GM18505 (cell line): Measurements from ENCODE around the gene SLC34A3.

Experiments used
- ATAC-seq: cut with Tn5 transposase; IDR thresholded peaks from one replicate; pipeline ENCODE4 v1.9.1; 2021; ENCODE audit not compliant: unreplicated experiment
- POLR2A ChIP-seq: IDR thresholded peaks from 4 replicates; pipeline ENCODE4 v1.6.1; 2011; ENCODE audit warnings: borderline replicate concordance; ENCODE audit not compliant: insufficient read depth, insufficient read length; ENCODE audit errors: extremely low read depth

The SLC34A3 gene

DNA sequence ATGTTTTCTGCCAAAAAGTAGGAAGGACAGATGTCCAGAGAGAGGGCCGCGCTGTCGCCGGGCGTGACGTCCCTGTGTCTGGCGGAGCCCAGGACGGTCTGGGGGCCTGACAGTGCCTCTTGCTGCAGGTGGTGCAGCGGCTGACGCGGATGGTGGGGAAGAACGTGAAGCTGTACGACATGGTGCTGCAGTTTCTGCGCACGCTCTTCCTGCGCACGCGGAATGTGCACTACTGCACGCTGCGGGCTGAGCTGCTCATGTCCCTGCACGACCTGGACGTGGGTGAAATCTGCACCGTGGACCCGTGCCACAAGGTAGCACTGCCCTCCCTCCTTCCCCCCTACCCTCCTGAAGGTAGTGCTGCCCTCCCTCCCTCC lies 32.2 kb downstream of the SLC34A3 start:
- no peak for ATAC-seq
- no peak for TF ChIP-seq POLR2A

GRCh38 chr9:137263506-137263905 lies 32.8 kb downstream of the SLC34A3 start:
- TF ChIP-seq POLR2A: no peak

DNA sequence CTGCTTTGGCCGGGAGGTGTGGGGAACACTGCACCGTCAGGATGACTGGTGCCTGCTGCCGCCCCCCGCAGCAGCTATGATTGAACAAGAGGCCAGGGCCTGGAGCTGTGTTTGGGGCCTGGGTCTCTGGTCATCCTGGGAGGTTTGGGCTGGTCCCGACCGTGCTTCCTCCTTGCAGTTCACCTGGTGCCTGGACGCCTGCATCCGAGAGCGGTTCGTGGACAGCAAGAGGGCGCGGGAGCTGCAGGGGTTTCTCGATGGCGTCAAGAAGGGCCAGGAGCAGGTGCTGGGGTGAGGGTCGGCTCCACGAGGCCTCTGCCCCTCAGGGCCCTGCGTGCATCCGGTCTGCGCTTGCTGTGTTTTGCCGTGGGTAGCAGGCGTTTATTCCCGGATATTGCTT lies 33.4 kb downstream of the SLC34A3 start:
- ATAC-seq: no peak
- no peak for TF ChIP-seq POLR2A

More at GRCh38 chr9:137263506-137263905, 32.8 kb downstream of the SLC34A3 start:
- ATAC-seq: no peak

- no peak for TF ChIP-seq POLR2A
These were observed 34.9 kb downstream of the SLC34A3 start for GRCh38 chr9:137265496-137266161.

DNA sequence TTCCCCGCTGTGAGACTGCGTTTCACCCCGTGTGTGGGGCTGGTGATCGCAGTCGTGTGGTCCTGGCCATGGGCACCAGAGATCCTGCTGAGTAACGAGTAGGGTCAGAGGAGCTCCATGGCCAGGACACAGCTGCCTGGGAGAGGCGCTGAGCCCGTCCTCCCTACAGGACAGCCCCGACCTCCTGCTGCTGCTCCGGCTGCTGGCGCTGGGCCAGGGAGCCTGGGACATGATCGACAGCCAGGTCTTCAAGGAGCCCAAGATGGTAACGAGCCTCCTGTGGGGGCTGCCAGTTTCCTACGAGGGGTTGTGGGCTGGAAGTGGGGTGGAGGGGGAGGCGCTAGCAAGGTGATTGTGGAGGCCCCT lies 35.4 kb downstream of the SLC34A3 start:
- TF ChIP-seq POLR2A: no peak
- ATAC-seq: no peak

More at GRCh38 chr9:137265496-137266161, 34.9 kb downstream of the SLC34A3 start:
- ATAC-seq: no peak

DNA sequence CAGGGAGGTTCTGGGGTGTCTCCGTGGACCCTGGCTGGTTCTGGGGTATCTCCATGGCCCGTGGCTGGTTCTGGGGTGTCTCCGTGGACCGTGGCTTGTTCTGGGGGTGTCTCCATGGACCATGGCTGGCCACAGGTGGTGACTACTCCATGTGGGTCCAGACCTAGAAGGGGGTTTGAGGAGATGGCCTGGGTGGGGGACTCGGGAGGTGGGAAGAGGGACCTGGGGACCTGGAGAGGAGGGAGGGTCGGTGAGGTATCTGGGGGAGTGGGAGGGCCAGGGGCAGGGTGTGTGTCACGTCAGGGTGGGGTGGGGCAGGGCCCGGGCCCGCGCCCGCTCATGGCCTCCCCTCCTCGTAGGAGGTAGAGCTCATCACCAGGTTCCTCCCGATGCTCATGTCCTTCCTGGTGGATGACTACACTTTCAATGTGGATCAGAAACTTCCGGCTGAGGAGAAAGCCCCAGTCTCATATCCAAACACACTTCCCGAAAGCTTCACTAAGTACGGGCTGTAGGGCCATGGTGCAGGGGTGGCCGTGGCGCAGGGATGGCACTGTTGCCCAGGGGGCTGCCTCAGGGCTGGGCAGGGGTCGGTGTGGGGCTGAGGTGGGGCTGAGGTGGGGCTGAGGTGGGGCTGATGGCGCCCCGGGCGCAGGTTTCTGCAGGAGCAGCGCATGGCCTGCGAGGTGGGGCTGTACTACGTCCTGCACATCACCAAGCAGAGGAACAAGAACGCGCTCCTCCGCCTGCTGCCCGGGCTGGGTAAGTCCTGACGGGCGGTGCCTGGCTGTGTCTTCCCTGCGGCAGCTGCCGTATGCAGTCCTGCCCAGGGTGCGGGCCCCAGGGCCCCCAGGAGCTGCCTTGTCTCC lies 36.1 kb downstream of the SLC34A3 start:
- no peak for ATAC-seq
- no peak for TF ChIP-seq POLR2A

DNA sequence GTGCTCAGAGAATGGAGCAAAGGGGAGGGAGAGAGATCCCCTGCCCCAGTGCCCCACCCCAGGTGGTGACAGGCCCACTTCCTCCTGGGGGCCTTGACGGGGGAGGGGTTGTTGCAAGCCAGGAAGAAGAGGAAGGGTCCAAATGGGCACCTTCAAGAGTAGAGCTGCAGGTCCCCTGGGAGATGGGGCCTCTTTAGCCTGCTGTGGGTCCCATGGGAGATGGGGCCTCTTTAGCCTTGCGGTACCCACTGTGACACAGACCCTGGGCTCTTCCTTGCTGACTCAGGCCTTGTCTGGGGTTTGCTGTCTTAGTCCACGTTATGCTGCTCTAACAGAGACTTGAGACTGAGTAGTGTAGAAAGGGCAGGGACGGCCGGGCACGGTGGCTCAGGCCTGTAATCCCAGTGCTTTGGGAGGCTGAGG lies 37.2 kb downstream of the SLC34A3 start:
- peak; percentile 17 for TF ChIP-seq POLR2A
- ATAC-seq: no peak

DNA sequence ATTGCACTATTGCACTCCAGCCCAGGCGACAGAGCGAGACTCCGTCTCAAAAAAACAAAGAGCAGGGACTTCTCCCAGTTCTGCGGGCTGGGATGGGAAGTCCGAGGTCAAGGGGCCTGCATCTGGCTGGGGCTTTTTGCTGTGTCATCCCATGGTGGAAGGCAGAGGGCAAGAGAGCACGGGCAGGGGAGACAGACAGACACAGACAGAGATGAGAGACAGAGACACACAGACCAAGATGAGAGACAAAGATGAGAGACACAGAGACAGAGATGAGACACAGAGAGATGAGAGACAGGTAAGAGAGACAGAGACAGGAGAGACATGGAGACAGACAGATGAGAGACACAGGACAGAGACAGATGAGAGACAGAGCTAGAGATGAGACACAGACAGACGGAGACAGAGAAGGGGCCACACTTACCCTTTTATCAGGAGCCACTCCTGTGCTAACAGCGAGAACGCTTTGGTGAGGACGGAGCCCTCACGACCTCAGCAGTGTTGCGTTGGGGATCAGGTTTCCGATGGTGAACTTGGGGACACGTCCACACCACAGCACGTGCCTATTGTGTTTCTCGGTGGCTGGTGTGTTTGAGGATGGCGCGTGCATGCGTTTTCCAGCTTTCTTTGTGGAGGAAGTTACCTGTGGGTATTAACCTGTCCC lies 38.0 kb downstream of the SLC34A3 start:
- no peak for TF ChIP-seq POLR2A
- ATAC-seq: no peak

DNA sequence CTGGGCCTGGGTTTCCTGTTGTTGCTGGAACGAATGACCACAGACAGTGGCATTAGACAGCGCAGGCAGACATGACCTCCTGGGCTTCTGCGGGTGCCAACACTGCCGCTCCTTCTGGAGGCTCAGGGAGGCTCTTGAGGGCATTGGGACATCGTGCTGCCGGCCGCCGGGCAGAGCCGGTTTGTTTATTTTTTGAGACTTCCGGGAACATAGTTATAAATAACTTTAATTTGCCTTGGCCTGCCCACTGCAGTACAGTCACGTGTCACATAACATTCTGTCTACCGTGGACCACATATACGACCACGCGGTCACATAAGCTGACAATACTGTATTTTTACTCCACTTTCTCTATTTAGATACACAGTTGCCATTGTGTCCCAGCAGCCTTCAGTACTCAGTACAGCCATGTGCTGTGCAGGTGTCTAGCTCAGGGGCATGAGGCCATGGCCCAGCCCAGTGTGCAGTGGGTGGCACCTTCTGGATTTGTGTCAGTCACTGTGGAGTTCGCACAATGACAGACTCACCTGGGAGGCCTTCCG lies 38.6 kb downstream of the SLC34A3 start:
- no peak for ATAC-seq
- TF ChIP-seq POLR2A: peak; percentile 48

- TF ChIP-seq POLR2A: no peak
- ATAC-seq: no peak
These were observed 40.4 kb downstream of the SLC34A3 start for GRCh38 chr9:137270929-137271695.

DNA sequence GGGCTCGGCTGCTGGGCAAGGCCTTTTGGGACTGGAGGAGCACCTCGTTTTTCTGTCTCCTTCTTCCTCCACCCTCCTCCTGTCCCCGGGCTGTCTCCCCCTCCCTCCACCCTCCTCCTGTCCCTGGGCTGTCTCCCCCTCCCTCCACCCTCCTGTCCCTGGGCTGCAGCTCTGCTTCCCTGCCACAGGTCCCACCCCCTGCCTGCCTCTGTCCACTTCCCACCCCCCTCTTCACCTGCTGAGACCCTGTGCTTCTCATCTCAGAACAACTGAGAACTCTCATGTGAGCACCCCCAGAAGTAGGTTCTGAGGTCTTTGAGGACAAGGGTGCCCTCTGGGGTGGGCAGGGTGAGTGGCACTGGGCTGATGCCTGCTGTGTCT lies 41.0 kb downstream of the SLC34A3 start:
- TF ChIP-seq POLR2A: no peak
- no peak for ATAC-seq

DNA sequence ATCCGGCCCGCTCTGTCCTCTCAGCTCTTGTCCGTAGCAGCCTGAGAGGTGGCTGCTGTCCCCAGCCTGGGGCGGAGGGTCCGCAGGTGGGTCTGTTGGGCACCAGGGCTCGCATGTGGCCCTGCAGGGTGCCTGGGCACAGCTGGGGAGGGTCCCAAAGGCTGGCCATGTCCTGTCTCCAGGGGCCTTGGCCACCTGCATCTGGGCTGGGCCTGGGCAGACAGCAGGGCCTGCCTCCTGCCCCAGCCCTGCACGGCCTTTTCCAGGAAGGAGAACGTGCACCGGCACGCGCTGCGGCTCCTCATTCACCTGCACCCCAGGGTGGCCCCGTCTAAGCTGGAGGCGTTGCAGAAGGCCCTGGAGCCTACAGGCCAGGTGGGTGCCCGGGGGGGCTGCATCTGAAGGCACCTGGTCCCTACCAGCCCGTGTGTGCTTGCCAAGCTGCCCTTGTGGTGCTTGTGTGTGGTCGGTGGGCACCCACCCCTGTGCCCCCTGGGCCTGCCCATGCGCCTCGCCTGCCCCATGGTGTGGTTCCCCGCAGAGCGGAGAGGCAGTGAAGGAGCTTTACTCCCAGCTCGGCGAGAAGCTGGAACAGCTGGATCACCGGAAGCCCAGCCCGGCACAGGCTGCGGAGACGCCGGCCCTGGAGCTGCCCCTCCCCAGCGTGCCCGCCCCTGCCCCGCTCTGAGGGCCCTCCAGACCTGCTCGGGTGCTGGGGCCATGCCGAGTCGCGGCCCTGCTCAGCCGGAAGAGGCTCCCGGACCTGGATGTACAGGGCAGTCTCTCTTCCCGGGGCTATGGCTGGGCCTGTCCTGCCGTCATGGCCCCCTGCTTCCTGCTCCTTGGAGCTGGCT lies 41.8 kb downstream of the SLC34A3 start:
- no peak for ATAC-seq
- TF ChIP-seq POLR2A: no peak
